Posterior cingulate gyrus (tissue), 11 donors: ENCODE data around the gene GP9.

Source experiments
- DNase-seq, 10 donors: peaks; one replicate each; pipeline versions ENCODE4 v3.0.0 to v3.0.0-alpha.2; 2020 to 2021; ENCODE audit warnings: mixed read lengths in 3 of 10
- intact Hi-C: fragments of 100-400 bp; cut with DNase I; formaldehyde crosslinking; loops from one replicate; pipeline ENCODE4 v1.15.1; 2023

The GP9 gene

DNA sequence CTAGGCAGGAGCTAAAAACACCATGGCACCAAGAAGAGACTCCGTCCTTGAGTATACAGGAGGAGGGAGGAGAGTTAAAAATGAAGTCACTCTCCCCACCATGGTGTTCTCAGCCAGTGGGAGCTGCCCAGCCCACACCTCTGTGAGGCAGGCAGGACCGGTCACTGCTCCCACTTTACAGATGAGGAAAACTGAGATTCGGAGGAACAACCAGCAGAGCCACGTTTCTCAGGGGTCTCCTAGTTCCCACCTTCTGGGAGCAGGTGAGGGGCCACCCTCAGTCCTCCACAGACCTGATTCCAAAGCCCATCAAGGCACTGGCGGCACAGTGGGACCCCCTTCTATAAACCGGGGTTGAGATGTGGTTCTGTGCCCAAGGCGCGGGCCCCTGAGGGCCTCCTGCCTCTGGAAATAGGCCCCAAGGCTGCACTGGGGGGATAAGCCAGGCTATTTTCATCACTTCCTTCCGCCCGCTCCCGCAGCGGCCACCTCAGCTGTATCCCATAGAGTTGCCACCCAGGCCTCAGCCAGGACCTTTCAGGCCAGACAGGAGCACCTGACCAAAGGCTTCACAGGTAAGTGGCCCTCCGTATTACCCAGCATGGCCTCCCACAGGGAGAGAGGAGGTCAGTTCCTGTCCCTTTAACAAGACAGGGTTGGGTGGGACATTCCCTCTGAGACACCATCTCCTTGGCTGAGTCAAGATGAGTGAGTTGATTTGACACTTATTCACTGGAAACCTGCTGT is at the start of gene GP9:
TSS of gene GP9 (plus strand) at position 504 of the 747 bp plus-strand sequence. CDS start 961 bp downstream, outside the sequence.
- intact Hi-C loops = no loop called here
- DNase-seq = peak in 1 of 10 donors; percentile 49

DNA sequence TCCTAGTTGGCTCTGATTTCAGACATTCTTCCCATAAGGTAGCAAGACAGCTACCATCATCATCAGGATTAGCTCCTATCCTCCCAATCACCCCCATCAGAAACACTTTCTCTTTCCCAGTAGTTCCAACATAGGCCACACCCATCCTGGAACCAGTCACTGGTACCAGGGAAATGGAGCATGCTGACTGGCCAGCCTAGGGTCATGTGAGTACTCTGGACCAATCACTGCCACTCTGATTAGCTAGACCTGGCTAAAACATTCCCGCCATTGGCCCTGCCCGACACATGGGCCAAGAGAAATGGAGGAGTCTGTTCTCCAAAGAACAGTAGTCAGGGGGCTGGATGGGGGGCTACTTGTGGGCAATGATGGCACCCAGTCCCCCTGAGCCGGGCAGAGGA is 47.1 kb upstream of the GP9 start:
- DNase-seq = peak in 1 of 10 donors; percentile 33
- intact Hi-C loops = no loop called here

DNA sequence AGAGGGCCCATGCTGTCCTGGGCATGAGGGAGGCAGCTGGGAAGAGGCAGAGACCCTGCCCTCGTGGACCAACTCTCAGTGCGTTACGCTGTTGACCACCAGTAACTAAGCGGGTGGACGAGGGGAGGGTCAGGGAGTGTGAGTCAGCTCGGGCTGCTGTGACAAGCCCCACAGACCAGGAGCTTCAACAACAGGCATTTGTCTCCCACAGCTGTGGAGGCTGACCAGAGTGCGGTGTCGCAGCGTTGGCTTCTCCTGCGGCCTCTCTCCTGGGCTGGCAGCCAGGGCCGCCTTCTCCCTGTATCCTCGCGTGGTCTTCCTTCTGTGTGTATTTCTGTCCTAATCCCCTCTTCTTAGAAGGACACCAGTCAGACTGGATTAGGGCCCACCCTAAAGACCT is 46.4 kb upstream of the GP9 start:
- intact Hi-C loops = no loop called here
- DNase-seq = peak in 6 of 10 donors; percentile 25 to 94 (median 64)

DNA sequence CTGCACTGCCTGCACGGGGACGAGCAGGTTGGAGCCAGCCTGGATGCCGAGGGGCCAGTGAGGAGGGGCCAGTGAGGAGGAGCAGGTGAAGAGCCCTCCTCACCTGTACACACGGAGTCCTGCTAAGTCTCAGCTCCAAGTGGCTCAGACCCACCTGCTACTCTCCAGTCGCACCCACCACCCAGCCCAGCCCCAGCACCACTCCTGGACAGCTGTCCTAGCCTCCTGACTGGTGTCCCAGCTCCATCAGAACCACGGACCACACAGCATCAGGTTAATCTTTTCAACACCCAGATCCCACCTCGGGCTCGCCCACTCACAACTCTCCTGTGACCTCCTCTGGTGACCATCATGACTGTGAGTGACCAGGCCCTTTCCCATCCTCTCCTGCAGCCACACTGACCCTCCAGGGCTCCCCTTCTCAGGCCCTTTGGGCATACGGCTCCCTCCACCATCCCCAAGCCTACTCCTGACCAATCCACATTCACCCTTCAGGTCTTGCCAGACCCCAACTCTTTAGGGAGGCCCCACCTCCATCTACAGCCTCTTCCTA is 45.7 kb upstream of the GP9 start:
- DNase-seq = peak in 2 of 10 donors; percentile 35 to 80
- intact Hi-C loops = no loop called here

DNA sequence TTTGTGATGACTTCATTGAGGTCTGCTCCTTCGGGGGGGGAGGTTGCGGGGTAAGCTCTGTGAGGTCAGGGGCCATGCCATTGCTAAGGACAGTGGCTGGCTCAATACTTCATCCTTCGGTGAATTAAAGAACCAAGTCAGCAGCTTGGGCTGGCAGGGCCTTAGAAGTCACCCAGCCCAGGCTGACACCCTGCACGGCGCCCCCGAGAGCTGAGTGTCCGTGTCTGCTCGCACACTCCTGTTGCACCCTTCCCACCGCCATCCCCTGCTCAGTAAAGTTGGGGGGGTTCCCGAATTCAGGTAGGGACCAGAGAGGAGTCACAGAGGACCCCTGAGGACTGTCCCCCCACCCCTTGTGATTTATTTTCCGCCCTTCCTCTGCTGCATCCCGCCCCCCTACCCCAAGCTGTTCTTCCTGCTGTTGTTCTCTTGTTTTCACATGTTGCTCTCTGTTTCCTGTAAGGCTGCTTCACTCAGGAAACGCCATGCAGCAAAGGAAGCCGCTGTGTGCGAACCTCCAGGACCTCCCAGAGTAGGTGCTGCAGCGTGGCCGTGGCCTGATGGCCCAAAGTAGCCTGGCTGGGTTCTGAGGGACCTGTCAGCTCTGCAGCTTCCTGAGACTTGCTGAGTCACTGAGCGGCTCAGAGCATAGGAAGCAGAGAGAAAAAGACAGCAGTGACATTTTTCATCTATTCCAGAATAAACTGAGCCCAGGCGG is 45.0 kb upstream of the GP9 start:
- peak in 2 of 10 donors; percentile 47 to 62 for DNase-seq
- intact Hi-C loops = no loop called here

DNA sequence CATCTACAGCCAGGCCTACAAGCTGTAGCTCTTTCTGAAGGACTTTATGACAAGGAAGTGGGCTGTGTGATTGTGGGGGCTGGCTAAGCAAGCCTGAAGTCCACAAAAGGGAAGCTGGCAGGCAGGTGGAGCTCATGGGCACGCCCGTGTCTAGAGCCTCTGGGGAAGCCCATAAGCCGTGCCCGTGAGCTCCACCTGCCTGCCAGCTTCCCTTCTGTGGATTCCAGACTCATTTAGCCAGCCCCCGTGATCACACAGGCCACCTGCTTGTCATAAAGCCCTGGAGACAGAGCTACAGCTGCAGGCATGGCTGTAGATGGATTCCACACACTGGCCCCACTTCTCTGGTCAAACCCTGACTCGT is 44.2 kb upstream of the GP9 start:
- intact Hi-C loops = no loop called here
- peak in 6 of 10 donors; percentile 32 to 90 (median 56) for DNase-seq

DNA sequence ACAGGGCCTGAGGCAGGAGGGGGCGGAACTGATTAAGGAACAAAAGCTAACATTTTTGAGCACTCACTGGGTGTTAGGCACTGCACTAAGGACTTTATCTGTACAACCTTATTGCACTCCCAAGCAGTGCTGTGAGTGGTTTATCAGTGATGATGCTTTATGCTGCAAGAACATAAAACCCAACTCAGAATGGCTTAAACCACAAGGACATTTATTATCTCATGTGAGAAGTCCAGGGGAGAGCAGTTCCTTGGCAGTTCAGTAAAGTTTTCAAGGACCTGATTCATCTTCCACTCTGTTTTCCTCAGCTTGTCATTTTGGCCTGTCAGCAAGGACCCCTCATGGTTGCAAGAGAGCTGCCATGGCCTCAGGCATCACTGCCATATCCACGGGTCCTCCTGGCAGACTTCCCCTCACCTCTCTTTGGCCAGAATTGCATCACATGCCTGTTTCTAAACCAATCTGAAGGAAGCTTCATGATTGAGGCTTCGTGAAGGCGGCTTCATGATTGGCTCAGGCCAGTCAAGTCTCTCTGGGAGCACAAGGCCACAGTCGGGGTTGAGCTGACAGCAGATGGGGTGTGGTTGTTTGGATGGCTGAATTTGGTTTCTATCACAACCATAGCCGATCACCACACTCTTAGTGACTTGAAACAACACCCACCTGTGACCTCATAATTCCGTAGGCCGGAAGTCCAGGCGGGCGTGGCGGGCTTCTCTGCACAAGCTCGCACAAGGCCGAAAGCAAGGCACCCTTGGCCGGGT is 43.7 kb upstream of the GP9 start:
- peak in 2 of 10 donors; percentile 44 to 59 for DNase-seq

DNA sequence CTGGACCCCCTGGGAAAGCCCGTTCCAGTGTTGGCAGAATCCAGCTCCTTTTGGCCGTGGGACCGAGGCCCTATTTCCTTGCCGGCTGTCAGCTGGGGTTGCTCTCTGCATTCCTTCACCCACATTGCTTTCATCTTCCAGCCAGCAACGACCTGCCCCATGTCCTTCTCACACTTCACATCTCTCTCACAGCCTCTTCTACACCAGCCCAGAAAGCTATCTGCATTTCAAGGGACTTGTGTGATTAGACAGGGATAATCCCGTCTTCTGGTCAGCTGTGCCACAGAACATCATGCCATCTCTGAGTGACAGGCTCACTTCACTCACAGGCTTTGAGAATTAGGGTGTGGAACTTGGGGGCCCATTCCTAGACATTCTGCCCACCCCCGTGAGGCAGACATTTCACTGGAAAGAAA is 43.1 kb upstream of the GP9 start:
- DNase-seq = peak in 1 of 10 donors; percentile 81
- intact Hi-C loops = no loop called here

More for the DNA sequence above, 43.7 kb upstream of the GP9 start:
- intact Hi-C loops = no loop called here

DNA sequence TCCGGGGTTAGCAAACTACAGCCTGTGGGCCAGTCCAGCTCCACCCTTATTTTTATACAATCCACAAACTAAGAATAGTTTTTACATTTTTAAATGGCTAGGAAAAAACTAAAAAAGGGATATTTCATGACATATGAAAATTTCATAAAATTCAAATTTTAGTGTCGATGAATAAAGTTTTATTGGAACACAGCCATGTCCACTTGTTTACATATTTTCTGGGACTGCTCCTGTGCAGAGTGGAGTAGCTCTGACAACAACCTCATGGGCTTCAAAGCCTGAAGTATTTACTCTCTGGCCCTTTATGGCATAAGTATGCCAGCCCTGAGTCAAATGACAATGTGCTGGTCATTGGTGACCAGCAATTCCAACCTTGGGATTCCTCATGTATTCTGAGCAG is 42.3 kb upstream of the GP9 start:
- DNase-seq = no peak
- intact Hi-C loops = no loop called here

DNA sequence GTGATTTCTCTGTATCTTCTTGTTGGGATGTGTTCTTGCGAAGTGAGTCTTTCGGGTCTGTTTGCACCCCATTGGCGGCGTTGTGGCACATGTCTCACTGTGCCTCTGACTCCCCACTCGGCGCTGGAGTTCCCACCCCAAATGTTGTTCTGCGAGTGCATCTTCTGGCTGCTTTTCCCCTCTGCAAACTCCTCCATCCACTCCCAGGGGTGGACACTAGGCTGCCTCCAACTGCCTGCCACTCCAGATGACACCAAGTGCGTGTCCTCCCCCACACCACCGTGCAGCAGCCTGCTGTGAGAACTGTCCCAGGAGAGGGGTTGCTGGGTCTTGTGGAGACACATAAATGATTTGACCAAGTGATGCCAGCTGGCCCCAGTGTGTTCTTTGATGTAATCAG is 41.8 kb upstream of the GP9 start:
- DNase-seq = peak in 1 of 10 donors; percentile 59
- intact Hi-C loops = no loop called here

DNA sequence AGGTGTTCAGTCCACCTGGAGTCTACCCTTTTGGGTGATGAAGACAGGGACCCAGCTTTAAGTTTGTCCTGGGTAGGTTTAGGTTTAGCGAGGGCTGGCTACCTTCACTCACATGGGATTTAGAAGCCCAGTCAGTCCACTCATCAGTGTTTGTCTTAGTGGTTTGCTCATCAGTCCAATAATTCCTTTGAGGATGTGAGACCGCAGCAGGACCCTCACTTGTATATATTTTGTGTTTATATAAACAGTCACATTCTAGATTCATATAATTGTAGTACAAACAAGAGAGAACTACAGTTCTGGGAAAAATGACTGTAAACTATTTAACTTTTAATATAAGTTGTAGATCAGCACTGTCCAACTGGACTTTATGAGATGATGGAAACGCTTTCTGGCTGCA is 41.3 kb upstream of the GP9 start:
- no peak for DNase-seq
- intact Hi-C loops = no loop called here

DNA sequence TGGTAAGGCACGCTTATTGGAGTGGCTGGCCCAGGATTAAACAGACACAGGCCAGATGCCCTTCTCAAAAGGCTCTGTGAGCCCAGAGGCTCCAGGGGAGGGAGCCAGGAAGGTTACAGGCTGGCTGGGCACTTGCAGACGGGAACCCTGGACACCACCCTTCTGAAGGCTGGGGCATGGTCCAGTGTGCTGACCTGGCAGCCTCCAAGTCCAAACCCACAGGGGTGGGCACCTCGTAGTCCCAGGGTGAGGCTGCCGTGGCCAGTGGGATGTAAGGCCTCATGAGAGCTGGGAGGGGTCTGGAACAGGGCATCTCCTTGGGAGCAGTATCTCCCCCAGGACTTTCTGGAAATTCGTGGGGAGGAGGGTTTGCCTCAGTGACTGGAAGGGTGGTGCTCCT is 39.9 kb upstream of the GP9 start:
- DNase-seq = no peak

DNA sequence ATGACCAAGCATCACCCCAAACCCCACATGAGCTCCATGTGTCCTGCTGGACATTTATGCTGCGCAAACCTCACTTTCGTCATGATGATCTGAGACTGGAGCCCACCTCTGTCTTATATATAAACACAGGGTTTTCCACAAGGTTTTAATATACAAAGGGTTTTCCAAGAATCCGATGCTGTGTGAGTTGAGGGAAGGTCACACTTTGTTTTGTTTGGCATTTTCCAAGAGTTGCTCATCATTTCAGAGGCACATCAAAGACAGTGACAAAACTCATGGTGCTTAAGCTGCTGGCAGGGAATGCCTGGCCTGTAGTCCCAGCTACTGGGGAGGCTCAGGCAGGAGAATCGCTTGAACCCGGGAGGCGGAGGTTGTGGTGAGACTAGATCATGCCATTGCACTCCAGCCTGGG is 39.4 kb upstream of the GP9 start:
- intact Hi-C loops = no loop called here
- no peak for DNase-seq

More for the DNA sequence above, 39.9 kb upstream of the GP9 start:
- intact Hi-C loops = no loop called here

DNA sequence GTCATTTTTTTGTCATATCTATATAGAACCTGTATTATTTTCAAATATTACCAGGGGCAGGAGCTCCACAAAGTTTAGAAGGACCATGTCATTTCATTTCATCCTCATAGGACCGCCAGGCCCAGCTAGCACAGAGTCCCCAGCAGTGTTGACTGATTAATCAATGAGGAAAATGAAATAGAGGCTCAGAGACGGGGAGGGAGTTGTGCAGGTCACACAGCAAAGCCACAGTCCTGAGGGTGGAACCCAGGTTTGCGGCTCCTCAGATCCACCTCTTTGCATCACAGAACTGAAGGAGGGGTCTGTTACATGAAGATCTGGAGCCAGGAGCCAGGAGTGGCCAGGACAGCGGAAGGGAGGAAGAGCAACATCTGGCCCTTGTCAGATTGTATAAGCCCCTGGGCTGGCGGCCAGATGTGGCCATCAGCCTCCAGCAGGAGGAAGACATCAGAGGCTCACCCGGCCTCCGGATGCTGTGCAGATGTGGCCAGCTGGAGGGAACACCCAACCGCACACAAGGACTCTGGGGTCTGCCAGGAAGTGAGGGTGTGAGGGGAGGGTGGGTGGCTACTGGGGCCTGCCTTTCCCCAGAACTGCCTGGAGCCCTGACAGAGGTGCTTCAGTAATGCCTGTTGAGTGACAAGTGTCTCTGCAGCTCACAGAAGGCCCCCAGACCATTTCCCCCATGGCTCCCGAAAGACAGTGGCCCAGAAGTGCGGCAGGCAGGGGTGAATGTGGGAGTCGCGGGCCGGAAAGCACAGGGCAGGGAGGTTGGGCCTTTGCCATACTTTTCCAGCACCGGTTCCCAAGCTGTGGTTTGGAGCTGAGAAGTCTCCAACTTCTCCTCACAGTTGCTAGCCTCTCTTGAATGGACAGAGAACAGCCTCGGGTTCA is 38.2 kb upstream of the GP9 start:
- intact Hi-C loops = no loop called here

DNA sequence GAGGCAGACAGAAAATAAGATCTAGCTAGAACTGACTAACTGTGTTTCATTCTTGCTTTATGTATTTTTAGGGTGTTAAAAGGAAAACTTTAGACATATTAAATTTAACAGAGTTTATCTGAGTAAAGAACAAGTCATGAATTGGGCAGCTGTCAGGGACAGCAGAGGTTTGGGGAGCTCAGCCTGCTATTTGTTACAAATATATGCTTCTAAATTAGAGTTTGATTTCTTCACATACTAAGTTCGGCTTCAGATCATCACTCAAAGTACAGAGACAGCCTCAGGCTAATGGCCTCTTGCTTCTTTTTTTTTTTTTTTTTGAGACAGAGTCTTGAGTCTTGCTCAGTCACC is 37.6 kb upstream of the GP9 start:
- intact Hi-C loops = no loop called here
- DNase-seq = no peak

More for the DNA sequence above, 38.2 kb upstream of the GP9 start:
- peak in 2 of 10 donors; percentile 56 to 61 for DNase-seq

DNA sequence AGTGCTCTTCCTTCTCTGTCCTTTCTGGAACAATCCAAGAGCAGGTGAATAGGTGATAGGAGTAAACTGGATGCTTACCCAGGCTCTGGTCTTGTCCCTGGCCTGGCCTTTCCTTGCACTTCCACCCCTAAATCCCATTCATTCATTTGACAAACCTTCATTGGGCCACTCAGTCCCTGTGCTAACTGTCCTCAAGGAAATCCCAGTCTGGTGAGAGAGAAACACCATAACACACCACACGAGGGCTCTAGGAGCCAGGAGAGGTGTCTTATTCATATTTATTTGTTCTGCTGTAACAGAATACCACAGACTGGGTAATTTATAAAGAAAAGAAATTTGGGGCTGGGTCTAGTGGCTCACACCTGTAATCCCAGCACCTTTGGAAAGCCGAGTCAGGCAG is 36.7 kb upstream of the GP9 start:
- DNase-seq = peak in 2 of 10 donors; percentile 3 to 7
- intact Hi-C loops = no loop called here

DNA sequence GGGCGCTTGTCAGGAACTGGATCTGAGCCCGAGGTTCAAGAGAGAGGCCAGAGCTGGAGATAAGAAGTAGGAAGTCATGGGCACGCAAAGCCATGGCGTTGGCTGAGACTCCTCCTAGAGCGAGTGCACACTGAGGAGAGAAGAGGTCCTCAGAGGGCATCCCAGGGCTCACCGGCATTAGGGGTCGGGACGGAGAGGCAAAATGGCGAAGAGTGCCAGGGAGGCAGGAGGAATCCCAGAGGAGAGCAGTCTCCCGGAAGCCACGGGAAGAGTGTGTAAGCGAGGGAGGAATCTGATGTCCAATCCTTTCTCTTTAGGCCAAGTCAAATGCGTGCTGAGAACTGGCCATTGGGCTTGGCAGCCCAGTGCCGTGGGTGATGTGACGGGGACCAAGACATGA is 35.5 kb upstream of the GP9 start:
- intact Hi-C loops = no loop called here
- peak in 1 of 10 donors; percentile 42 for DNase-seq

DNA sequence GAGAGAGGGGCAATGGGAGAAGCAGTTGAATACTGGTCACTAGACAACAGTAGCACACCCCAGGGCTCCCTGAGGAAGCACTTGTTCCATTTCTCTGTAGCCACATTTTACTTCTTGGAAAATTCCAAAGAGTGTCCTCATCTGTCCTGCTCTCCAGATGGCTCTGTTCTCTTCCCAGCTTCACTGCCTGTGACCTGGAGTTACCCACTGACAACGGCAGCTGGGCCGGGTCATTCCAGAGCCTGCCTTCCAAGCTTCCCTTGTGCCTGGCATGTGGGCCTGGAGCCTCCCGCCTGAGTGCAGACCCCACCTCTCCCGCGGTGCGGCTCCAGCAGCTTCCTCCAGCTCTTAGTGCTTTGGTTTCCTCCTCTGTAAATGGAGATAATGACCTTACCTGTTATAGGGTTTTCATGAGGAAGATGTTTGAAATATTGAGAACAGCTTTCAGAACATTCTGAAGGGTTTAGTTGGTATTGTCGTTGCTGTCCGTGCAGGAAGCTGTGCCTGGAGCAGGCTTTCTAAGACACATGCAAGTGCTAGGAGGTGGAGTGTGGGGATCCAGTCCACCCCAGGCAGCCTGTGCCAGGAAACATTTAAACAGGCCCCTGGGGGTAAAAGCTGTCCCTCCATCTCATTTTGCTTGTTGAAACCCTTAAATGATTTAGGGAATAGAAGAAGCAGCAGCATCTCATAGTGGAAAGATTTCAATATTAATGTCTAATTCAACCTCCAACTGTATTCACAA is 34.7 kb upstream of the GP9 start:
- intact Hi-C loops = no loop called here
- DNase-seq = peak in 4 of 10 donors; percentile 10 to 85 (median 41)
